GM21723 (cell line): ENCODE results near the gene NCEH1.
A peak's percentile ranks its signal among the peaks of the same experiment; 100 is the strongest.
"Not testable (repeated sequence)": the region's sequence is repeated elsewhere in the genome, so short reads cannot be mapped to it uniquely, and the experiment has no call there.

ENCODE experiments used
- ATAC-seq: cut with Tn5 transposase; IDR thresholded peaks from one replicate; pipeline ENCODE4 v1.9.1; 2021; ENCODE audit warnings: mild to moderate bottlenecking, moderate library complexity; ENCODE audit not compliant: unreplicated experiment

The NCEH1 gene

GRCh38 chr3:172676196-172676922 is 34.5 kb downstream of the NCEH1 start:
- ATAC-seq = no peak

DNA sequence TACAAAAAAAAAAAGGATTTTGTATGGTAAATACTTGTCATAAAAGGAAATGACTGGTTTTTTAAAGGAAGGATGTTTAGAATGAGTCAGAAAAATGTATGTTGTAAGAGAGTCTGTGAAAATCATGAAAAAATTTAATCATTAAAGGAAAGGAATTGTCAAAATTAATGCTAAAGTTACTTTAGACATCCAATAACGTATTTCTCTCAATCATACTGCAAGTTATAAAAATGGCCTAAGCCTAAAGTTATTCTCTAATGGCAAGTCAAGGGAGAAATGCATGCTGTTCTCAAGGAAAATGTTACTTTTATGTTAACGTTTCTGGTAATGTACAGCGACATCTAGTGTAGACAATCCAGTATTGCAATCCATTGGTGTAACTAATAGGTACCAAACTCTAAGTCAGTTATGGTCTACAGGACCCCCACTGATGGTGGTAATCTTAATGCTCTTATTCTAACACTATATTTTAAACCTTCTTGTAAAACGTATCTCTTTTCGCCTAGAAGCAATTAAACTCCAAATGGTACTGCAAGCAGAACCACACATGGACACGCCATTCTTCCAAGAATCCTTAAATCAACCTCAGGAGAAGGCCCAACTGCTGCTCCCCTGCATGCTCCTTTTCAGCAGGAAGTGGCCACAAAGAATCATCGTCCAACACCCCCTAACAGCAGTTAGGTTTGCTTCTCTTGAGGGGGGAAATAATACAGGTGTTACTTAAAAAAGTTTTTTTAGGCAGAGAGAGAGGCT is 35.2 kb downstream of the NCEH1 start:
- peak; percentile 45 for ATAC-seq

GRCh38 chr3:172673210-172673679 is 37.6 kb downstream of the NCEH1 start:
- ATAC-seq = peak; percentile 89

- ATAC-seq = no peak
These were observed 41.8 kb downstream of the NCEH1 start for GRCh38 chr3:172669021-172669420.

DNA sequence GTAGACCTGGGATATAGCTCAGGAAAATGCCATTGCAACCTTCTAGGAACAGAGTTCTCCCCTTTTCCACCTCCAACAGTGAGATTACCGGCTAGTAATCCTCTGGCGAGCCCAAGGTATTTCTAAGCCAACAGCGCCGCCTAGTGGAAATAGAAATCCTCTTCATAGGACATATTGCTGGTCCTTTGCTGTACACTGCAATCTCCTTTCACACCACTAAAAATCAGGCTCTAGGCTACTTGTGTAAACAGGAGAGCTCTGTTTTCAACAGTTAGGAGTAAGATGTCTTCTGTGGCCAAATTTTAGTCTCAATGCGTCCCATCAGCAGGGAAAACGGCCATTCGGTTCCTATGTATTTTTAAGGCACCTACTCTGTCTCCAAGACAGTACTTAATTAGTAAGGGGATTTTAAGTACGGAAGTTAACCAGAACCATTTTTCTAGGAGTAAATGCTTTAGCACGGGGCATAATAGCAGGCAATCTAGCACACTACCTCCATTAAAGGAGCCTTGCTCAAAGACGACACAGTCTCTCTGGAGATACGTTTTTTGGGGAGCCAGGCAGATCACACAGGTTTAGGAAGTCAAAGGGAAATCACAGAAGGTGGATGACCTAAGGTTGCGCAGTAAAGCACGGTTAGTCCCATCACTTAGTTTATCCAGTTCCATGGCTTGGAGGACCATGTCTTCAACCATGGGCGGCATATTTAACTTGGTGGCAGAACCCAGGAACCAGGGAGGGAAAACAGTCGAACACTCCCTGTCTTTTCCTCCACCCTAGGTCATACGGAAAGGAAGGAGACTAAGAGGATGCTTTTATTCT is 43.8 kb downstream of the NCEH1 start:
- ATAC-seq = peak; percentile 100

DNA sequence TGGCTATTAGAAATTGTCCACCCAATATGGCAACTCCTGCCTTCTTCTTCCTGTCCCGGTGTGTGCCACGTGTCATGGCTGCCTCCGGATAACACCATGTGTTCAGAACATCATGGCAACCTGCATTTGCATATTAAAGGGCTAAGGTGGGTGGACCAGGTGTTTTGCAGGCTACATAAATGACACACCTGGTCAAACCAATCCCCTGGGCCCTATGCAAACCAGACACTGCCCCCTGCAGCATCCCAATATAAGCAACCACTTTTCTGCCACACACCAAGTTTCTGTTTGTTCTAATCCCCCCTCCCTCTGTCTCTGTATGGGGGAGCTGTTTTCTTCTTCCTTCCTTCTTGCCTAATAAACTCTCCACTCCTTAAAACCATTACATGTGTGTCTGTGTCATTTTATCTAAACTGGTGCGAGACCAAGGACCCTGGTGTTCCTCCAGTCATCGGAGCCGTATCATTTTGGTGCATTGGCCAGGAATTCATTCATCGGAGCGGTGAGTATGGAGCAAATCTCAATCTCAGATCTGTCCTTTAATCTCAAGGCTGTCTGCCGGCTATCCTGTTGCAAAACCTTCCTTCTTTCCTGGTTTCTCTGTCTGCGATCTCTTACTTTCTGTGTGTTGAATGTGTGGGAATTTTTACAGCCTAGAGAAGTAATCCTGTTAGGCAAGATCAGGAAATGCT is 44.5 kb downstream of the NCEH1 start:
- ATAC-seq = peak; percentile 10

DNA sequence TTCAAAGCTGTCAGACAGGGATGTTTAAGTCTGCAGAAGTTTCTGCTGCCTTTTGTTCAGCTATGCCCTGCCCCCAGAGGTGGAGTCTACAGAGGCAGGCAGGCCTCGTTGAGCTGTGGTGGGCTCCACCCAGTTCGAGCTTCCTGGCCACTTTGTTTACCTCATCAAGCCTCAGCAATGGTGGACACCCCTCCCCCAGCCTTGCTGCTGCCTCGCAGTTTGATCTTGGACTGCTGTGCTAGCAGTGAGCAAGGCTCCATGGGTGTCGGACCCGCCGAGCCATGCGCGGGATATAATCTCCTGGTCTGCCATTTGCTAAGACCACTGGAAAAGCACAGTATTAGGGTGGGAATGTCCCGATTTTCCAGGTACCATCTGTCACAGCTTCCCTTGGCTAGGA is 45.4 kb downstream of the NCEH1 start:
- not testable (repeated sequence) for ATAC-seq

- ATAC-seq = not testable (repeated sequence)
These were observed 50.4 kb downstream of the NCEH1 start for GRCh38 chr3:172660421-172660820.

DNA sequence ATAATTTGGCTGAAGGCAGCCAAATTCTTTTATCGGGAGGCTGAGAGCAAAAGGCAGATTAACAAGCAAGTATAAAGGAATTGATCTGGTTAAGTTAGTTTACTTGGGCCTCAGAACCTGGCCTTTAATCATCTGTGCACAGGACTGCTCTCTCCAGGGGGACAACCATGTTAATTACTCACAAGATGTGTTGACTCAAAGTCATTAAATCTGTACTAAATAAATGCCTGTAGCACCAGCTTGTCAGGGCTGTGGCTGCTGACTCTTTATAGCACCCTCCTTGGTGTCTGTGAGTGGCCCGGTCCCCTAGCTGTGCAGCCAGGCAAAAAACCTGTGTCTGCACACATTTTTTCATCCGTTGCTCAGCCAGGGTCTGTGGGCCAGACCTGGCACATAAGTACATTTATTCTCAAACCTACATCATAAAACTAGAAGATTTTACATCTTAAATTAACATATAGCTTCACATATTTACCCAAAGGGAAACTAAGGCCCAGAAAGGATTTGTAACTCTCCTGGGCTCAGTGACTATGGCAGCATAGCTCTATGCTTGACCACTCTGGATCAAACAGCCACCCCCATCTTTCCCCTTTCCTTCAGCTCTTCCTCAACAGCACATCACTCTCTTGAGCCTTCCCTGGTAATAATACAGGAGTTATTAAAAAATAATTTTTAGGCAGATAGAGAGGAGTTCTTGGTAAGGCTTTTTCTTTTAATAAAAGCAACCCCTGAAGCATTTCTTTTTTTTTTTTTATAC is 51.4 kb downstream of the NCEH1 start:
- no peak for ATAC-seq

DNA sequence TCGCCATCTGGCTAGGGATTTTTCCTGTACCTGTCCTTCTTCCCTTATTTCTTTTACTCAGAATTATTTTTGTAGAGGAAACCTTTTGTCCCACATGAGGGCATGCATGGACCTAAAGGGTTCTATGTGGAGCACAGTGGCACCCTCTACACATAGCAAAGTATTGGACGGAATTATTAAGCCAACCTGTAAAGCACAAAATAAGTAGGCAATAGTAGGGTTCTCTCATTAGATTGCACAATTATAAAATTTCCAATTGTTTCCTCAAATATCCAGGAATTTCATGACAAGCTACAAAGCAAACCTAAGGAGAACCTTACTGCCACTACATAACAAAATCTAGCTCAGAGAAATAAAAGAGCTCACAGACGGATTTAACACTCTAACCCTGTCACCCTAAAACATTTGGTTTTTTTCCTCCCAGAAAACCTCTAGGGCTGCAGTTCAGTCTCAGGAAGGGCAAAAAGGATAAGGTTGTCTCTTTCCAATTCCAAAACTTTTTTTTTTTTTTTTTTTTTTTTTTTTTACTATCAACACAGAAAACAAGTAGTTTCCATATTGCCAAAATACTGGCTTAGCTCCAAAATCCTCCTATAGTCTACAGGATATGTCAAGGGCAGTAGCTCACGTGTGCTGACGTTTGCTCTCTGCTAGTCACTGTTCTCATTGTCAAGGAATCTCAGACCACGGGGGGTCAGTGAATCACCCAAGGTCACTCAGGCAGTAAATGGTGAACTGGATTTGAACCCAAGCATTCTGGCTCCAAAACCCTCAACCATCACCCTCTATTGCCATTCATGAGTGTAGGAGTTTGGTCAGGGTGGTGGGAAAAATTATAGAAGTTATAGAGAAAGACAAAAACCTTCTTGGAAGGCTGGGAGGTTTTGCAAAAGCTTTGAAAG is 52.3 kb downstream of the NCEH1 start:
- ATAC-seq = no peak

DNA sequence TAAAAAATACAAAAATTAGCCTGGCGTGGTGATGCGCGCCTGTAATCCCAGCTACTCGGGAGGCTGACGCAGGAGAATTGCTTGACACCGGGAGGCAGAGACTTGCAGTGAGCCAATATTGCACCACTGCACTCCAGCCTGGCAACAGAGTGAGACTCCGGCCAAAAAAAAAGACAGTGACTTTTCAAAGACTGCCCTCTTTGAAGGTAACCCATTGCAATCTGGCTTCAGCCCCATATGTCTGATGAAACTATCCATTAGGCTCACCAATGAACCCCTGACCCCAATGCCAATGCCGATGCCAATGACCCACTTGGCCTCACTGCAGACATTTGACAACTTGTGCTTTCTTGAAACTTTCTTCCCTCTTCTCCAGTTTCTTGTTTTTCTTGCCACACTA is 54.3 kb downstream of the NCEH1 start:
- ATAC-seq = no peak

- no peak for ATAC-seq
These were observed 55.5 kb downstream of the NCEH1 start for GRCh38 chr3:172655388-172655787.

GRCh38 chr3:172654470-172654869 is 56.4 kb downstream of the NCEH1 start:
- no peak for ATAC-seq

- no peak for ATAC-seq
These were observed 57.8 kb downstream of the NCEH1 start for GRCh38 chr3:172653004-172653572.

GRCh38 chr3:172651936-172652625 is 58.8 kb downstream of the NCEH1 start:
- ATAC-seq = no peak

GRCh38 chr3:172649987-172650386 is 60.9 kb downstream of the NCEH1 start:
- ATAC-seq = no peak

- ATAC-seq = no peak
These were observed 62.1 kb downstream of the NCEH1 start for GRCh38 chr3:172648747-172649146.

GRCh38 chr3:172647823-172648222 is 63.0 kb downstream of the NCEH1 start:
- no peak for ATAC-seq
